ENCODE measurements around the gene MIDN.

The MIDN gene

DNA sequence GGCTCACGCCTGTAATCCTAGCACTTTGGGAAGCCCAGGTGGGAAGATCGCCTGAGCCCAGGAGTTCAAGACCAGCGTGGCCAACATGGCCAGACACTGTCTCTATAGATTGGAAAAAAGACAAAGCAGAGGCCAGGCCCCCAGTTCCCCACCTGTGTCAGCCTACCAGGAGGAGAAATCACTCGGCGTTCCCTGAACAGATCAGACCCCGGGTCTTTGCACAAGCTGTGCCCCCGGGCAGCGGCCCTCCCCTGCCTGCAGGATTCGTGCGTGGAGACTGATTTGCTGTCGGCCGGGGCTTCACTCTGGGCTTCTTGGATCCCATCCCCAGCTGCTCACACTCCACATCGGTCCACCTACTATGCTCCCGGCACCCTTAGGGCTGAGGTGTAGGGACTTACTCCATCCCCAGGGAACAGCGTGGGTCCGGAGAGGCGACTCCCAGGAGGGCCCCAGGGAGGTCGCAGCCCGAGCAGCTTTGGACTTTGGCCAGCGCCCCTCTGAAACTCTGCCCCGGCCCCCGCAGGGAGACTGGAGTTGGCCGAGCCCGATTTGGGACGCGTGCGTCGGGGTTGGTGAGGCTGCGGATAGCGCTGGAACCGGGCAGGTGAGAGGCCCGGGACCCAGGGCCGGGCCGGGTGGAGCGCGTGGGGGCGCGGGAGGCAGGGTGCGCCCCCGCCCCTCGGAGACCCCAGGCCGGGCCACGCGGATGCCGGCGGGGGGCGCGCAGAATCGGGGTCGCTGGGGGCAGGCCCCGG lies 36.8 kb downstream of the MIDN start:
- Histone ChIP-seq H3K27ac (no peak overlapping the region), H3K4me3 (no peak overlapping the region)

DNA sequence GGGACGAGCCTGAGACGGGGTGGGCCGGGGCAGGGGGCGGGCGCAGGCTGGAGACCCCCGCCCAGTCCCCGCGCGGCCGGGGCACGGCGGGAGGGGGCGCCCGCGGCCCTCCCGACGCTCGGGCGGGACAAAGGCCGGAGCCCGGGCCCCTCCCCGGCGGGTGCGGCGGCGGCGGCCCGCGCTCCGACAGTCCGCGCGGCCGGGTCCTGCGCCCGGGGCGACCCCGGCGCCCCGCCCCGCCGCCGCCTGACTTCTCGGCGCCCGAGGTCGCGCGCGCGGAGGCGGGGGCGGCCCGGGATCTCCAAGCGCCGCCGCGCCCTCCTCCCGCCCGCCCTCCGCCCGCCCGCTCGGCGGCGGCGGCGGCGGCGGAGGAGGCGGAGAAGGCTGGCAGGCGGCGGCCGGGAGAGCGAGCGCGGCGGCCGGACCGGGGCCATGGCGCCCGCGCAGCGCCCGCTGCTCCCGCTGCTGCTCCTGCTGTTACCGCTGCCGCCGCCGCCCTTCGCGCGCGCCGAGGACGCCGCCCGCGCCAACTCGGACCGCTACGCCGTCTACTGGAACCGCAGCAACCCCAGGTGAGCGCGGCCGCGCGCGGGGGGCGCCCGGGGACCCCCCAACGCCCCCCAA lies 37.5 kb downstream of the MIDN start, which contains the start of gene EFNA2:
Gene EFNA2 (plus strand): TSS at position 137 of the 624 bp plus-strand sequence. CDS start 296 bp downstream, at position 433.
- Histone ChIP-seq H3K27ac (no peak within 1 kb of the TSS), H3K4me3 (peak within 1 kb of the TSS in 1 of 7 experiments; percentile 27)

DNA sequence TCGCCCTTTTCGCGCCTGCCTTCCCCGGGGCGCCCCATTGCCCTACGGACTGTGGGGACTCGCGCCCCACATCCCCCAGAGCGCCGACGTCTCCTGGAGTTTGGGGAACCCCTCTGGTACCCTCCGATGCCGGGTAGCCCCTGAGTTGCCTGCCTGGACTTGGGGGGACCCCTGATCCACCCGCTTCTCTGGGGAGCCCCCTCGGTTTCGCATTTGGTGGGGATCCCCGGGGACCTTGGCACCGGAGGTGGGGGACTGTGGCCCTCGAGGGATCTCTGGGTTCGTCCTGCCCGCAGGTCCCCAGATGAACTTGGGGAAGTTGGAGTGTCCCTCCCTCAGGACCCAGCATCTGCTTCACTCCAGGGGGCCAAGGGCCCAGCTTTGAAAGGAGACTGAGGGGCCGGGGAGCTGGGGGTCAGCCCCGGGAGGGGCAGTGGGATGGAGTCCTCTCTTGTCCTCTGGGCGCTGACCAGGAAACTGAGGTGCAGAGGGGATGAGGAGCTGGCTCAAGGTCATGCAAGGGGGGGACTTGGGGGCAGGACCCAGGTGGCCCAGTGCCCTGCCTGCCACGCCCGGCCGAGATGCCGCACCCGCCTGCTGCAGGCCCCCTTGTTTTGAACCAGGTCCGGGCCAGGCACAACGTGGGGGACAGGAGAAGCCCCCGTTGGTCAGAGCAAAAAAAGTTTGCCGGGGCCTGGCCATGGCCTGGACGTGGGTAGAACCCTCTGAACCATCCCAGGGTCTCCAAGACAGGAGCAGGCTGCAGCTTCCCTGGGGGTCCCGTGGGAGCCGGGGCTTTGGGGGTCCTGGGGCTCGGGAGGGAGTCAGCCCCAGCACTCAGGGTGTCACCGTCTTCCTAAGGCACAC lies 38.3 kb downstream of the MIDN start:
- Histone ChIP-seq H3K4me3 (no peak overlapping the region), H3K27ac (no peak overlapping the region)

DNA sequence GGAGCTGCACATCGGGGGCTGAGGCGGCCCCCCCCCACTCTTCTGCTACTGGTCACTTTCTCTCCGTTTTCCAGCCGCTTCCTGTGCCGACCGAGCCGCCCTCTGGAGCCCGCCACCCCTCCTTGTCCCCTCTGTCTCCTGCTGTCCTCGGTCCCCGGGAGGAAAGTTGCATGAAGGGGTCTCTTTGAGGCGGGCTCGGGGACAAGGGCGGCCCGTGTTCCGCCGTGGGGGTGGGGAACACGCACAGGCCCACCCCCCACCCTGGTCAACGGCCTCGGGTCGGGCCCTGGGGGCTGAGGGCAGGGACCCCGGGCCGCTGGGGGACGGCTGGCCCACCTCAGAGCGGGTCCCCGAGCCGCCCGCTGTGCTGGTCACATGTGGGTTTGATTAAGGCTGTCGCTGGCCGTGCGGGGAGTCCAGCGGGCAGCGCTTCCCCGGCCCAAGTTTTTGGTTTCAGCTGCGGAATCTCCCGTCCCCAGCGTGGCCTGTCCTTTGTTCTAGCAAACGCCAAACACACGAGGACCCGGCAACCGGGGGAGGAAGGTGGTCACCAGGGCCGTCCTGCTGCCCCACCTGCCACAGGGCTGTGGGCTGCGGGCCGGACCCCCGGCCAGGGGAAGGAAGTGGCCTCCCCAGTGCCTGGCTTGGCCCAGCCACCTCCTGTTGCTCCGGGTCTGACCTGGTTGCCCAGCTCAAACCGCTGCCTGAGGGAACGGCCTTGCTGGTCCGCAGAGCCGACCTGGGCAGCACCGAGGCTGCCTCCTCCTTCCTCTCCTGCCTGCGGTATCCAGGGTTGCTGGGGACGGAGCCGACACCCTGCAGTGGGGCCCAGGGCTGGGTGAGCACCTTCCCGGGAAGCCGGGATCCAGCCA lies 39.2 kb downstream of the MIDN start:
- no peak overlapping the region for H3K27ac ChIP-seq
- H3K4me3 ChIP-seq: no peak overlapping the region

DNA sequence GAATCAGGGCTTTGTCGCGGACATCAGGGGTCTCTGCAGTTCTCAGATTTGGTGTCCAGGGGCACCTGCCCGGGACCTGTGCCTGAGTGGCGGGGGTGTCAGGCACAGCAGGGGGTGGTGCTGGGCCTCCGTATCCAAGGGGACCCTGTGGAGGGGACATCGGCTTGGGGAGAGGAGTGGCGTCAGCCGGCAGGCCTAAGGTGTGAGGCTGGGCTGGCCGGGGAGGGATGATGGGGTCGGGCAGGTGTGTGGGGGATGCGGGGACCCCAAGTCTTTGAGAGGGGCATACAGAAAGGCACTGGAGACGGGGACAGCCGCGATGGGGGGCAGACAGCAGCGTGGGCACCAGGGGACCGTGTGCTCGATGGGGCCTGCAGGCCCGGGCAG lies 39.8 kb downstream of the MIDN start:
- H3K4me3 ChIP-seq: no peak overlapping the region
- H3K27ac ChIP-seq: no peak overlapping the region

DNA sequence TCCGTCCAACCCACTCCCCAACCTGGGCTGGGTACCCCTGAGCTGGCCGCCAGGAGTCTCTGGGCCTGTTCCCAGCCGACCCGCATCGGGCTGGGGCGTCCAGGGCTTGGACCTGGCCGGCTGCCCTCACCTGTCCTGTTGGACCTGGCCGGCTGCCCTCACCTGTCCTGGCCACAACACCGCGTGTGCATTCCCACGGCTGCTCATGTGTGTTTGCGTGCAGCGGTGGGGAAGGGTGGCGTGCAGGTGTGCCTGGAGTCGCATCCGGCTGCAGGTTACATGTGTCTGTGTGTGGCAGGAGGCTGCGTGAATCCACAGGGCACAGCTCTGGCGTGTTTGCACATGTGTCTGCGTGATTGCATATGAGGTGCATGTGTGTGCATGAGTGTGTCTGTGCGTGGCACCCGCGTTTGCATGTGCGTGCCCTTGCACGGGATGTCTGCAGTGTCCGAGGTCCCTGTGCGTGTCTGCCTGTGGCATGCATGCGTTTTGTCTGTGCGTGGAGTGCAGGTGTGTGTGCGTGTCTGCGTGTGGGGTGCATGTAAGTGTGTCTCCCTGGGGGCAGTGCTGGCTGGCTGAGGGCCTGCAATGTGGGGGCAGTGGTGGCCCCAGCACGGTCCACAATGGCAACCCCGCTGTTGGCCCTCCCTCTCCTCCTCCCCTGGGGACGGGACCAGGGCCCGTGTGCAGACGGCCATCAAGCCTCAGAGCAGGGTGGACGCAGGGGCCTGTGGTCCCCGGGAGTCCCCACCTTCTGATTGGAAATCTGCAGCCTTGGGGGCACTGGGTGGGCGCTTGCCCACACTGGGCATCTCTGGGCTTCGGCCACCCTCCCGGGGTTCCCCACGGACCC lies 40.7 kb downstream of the MIDN start:
- H3K27ac ChIP-seq: no peak overlapping the region
- H3K4me3 ChIP-seq: no peak overlapping the region

DNA sequence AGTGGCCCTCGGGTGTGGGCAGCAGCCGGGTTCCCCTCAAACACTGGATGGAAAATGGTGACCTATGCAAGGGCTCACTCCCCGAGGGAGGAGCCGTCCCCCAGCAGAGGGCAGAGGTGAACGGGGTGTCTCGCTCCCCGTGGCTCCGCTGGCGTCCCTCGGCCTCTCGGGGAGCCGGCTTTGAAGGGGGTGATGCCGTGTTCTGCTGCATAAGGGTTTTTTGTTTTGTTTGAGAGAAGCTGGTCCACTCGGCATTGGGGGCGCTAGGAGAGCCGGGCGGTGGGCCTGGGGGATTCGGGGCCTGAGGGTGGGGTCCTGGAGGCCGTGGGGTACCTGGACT lies 41.3 kb downstream of the MIDN start:
- Histone ChIP-seq H3K27ac (no peak overlapping the region), H3K4me3 (no peak overlapping the region)

DNA sequence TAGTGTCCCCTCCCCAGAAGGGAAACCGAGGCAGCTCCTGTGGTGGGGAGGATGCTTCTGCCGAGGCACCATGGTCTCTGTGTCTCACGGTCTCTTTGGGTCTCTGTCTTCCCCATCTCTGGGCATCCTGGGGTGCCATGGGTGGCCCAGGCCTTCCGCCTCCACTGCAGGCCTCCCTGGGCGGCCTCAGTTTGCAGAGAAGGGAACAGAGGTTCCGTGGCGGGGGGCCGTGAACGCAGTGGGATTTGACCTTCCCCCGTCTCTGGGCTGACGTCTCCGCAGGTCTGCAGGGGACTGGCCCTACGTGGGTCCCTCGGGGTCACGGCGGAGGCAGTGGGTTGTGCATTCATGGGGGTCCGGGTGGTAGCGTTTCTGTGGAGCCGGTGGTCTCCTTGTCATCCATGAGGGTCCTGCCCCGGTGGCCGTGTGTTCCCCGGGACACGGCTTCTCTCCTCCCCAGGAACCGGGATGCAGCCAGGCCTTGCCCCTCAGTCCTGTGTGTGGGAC lies 41.9 kb downstream of the MIDN start:
- H3K27ac ChIP-seq: no peak overlapping the region

DNA sequence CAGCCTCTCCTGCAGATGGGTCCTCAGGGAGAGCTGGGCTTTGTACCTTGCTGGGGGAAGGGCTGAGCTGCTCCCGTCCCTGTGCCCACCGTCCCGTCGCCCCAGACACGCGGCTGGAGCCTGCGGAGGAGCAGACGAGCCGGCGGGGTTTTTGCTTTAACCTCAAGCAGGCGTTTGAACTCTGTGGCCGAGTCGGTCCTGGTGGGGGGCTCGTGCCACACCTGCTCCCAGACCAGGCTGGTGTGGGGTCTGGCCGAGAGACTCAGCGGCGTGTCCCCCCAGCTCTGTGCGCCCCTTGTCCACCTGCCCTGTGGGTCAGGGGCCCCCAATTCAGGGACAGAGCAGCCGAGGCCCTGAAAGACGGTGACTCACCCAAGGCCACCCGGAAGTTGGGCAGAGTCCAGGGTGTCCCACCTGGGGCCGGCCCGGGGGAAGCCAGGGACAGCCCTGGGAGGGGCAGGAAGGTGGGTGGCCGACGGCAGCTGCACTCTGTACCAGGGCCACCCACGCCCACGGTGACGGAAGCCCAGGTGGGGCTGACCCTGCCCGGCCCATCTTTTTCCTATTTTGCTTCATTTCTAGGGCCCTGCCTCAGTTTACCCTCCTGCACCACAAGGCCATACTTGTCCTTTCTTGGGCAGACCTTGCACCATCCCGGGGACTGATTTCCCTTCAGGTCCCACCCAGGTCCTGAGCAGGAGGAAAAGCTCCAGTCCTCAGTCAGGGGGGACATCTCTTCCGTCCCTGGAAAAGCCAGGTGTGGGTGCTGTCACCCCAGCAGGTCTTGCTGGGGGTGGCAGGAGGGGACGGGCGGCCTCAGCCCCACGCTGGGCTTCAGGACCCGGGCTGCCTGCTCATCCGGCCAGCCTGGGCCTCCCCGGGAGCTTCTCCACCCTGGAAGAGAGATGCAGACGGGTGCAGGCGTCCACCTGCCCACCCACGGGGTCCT lies 42.6 kb downstream of the MIDN start:
- Histone ChIP-seq H3K27ac (no peak overlapping the region), H3K4me3 (no peak overlapping the region)

More for the DNA sequence above, 41.9 kb downstream of the MIDN start:
- no peak overlapping the region for H3K4me3 ChIP-seq

DNA sequence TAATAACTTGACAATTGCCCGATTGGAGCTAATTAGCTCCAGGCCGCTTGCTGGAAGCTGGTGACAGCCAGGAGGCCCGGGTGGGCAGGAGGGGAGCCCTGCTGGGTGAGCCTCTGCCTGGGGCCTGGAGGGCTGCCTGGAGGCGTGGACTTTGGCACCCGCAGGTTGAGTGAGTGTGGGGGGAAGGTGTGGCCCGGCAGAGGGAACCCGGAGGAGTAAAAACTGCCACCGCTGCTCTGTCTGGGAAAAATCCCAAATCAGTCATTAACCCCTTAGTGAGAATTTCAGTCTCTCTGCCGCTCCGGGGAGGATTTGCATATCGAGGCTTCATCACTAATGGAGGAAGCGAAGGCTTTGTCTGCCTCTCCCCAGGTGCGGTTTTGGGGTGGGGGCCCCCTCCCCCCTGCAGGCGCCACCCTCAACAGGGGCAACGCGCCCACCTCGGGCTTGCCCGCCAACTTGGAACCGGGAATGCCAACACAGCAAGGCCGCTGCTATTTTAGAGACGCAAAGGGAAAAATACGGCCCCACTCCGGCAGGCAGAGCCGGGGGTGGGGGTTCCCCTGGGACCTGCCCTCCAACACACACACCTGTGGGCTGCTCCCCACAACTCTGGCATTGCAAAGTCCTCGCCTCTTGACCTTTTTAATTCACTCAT lies 43.5 kb downstream of the MIDN start:
- no peak overlapping the region for H3K27ac ChIP-seq
- H3K4me3 ChIP-seq: no peak overlapping the region

DNA sequence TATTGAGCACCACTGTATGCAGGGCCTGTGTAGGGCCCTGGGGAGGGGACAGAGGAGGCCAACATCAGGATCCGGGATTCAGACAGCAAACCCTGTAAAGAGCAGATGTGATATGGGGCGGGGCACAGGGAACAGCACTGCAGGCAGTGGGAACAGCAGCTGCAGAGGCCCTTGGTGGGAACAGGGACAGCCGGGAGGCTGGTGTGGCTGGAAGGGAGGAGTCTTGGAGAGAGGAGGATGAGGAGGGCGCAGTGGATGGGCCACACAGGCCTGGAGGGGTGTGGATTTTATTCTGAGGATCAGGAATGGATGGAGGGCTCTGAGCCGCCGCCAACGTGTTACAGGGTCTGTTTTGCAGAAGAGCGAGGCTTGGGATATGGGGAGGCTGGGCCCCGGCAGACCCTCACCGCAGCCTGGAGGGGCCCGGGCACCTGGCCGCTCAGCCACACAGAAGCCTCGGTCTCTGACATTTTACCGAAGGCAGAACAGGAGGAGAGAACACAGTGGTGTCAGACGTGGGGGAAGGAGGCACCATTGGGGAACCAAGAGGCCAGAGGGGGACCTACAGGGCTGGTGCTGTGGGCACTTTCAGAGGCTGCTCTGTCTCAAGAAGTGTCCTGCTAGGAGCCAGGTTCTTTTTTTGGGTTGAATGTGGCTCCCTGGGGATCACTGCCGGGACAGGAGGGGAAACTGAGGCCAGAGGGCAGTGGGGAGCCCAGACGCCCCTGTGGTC lies 44.2 kb downstream of the MIDN start:
- Histone ChIP-seq H3K4me3 (no peak overlapping the region), H3K27ac (no peak overlapping the region)

DNA sequence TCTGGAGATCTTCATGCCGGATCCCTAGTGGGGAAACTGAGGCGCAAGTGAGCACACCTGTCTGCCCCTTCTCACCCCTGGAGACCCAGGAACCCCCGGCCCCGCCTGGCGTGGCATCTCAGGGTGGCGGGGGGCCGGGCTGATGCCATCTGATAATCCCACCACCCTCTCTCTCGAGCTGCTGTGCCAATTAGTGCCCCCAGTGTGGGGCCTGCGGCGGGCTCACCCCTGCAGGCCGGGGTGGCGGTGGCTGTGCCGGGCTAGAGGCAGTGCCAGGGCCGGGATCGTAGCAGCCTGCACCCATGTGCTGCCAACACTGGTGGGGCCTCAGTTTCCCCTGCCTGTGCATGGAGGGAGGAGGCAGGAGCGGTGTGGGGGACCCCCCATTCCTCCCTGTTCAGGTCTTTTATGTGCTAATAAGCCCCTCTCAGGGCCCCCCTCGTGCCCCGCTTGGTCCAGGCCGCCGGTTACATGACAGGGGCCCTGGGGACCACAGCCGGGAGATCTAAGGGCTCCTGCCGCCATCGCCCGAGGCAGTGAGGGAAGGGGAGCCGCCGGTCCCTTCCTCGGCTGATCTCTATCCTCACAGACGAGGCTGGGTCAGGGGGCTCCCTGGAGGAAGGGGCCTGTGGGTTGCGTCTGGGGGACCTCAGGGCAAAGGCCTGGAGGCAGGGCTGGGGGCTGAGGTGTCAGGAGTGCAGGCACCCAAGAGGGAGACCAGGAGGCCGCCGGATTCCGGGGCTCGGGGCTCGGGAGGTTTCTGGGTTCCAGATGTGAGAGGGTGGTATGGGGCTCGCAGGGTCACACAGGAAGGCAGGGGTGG lies 45.6 kb downstream of the MIDN start:
- Histone ChIP-seq H3K4me3 (no peak overlapping the region), H3K27ac (no peak overlapping the region)

DNA sequence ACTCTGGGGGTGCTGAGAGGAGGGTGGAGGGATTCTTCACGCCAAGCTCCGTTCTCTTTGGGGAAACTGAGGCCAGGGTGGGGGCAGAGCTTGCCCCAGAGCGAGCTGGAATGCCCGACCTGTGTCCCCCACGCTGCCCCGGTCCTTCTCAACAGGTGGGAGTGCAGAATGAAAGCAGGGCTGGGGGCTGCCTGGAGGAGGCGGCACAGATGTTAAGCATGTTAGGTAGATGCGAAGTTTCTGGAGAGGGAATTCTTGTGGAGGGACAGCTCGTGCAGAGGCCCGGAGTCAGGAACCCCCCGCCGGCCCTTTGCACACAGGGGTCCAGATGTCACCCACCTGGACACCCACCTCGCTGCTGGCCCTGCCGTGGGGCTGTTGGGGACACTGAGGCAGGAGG lies 46.3 kb downstream of the MIDN start:
- H3K27ac ChIP-seq: no peak overlapping the region
- no peak overlapping the region for H3K4me3 ChIP-seq

DNA sequence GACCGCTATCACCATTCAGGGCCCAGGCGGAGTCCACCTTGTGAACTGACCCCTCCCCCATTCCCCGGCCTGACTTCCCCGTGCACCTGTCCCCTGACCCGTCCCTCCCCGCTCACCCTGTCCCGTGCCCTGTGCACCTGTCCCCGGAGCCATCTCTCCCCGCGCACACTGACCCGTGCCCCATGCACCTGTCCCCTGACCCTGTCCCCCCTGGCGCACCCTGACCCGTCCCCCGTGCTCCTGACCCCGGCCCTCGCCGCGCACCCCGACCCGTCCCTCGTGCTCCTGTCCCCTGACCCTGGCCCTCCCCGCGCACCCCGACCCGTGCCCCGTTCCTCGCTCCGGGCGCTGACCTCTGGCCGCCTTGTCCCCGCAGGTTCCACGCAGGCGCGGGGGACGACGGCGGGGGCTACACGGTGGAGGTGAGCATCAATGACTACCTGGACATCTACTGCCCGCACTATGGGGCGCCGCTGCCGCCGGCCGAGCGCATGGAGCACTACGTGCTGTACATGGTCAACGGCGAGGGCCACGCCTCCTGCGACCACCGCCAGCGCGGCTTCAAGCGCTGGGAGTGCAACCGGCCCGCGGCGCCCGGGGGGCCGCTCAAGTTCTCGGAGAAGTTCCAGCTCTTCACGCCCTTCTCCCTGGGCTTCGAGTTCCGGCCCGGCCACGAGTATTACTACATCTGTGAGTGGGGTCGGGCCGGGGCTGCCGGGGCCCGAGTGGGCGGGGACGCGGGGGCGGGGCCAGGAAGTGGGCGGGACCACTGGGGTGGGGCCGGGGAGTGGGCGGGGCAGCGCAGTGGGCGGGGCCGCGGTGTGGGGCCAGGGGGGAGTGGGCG lies 47.0 kb downstream of the MIDN start:
- Histone ChIP-seq H3K27ac (no peak overlapping the region), H3K4me3 (no peak overlapping the region)

DNA sequence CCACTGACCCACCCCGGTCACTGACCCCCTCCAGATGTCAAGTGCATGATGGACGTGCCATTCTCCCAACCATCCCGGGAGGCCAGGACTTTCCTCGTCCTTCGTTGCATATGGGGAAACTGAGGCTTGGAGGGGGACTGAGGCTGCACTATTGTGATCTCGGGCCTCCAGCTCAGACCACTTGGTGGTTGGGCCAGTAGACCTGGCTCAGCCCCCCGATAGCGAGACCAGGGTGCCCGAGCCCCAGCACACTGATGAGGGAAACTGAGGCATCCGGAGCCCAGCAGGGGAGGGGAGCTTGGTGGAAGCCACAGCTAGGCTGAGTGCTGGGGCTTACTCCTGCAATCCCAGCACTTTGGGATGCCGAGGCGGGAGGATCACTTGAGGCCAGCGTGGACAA lies 47.7 kb downstream of the MIDN start:
- no peak overlapping the region for H3K27ac ChIP-seq
- no peak overlapping the region for H3K4me3 ChIP-seq

Data from skin epidermis (tissue), 12 donors.